B cell (primary cell): ENCODE results near the gene SZT2. TPM values are rescaled to one million over a fixed set of nuclear protein-coding genes. Genes with fewer than 3 reads are reported as not detected.

Source experiments
- ATAC-seq: fragments of 200-7000 bp; cut with Tn5 transposase; one replicate; pipeline ENCODE4 v1.10.0; 2021; ENCODE audit warnings: low read depth, mild to moderate bottlenecking, moderate number of reproducible peaks, moderate library complexity
- CTCF ChIA-PET: fragments of 350-600 bp; sonication (Branson Sonifier 250); formaldehyde crosslinking; loops from one replicate; lab custom pipeline; 2021; ENCODE audit warnings: antibody characterized with exemption, inconsistent platforms; lab: Charles Lee
- POLR2A ChIA-PET: fragments of 350-600 bp; sonication (Branson Sonifier 250); formaldehyde crosslinking; loops from one replicate; lab custom pipeline; 2021; ENCODE audit warnings: antibody characterized with exemption; lab: Charles Lee
- DNase-seq: peaks from one replicate; pipeline ENCODE4 v3.0.0; 2013
- H2AFZ ChIP-seq: 2 replicates; pipeline ENCODE4 v1.6.1; 2012; ENCODE audit warnings: mild to moderate bottlenecking, low read depth, low read length; ENCODE audit not compliant: insufficient read depth, poor library complexity, severe bottlenecking
- H3K27ac ChIP-seq, 2 donors: 1 replicate in 1 of 2; 2 replicates in 1 of 2; pipeline ENCODE4 v1.5.1; 2012 to 2013; ENCODE audit warnings: low read length in 2 of 2, mild to moderate bottlenecking in 2 of 2, moderate library complexity in 1 of 2
- H3K27me3 ChIP-seq, 4 experiments: fragments of 200-600 bp in 1 of 4; sonication (generic) in 1 of 4; replicated peaks in 1 of 4; 1 replicate in 2 of 4; 2 replicates in 2 of 4; pipeline versions ENCODE4 v1.6.1 to v1.7.0; 2013 to 2016; ENCODE audit warnings: low read length in 3 of 4, mild to moderate bottlenecking in 2 of 4, mixed read lengths in 1 of 4, moderate library complexity in 1 of 4; ENCODE audit not compliant: insufficient read depth in 4 of 4, control insufficient read depth in 3 of 4; ENCODE audit errors: control extremely low read depth in 1 of 4
- H3K36me3 ChIP-seq, 2 experiments: replicated peaks in 1 of 2; 1 replicate in 1 of 2; 2 replicates in 1 of 2; pipeline versions ENCODE4 v1.6.1 to v1.7.1; 2013; ENCODE audit warnings: low read length in 1 of 2; ENCODE audit not compliant: insufficient read depth in 2 of 2, control insufficient read depth in 1 of 2; ENCODE audit errors: control extremely low read depth in 1 of 2, extremely low read depth in 1 of 2
- H3K4me1 ChIP-seq, 2 donors: fragments of 200-600 bp in 1 of 2; sonication (generic) in 1 of 2; 1 replicate in 1 of 2; 2 replicates in 1 of 2; pipeline versions ENCODE4 v1.5.1 to v1.6.1; 2013 to 2017; ENCODE audit warnings: low read length in 2 of 2; ENCODE audit not compliant: control insufficient read depth in 2 of 2, insufficient read depth in 2 of 2
- H3K4me2 ChIP-seq: replicated peaks from 2 replicates; pipeline ENCODE3; 2012; ENCODE audit warnings: mild to moderate bottlenecking, low read depth, low read length; ENCODE audit not compliant: poor library complexity, severe bottlenecking
- H3K4me3 ChIP-seq, 5 experiments: fragments of 200-600 bp in 1 of 5; sonication (generic) in 1 of 5; 1 replicate in 3 of 5; 2 replicates in 2 of 5; pipeline versions ENCODE4 v1.5.1 to v1.7.0; 2011 to 2016; ENCODE audit warnings: low read length in 4 of 5, mild to moderate bottlenecking in 4 of 5, low read depth in 2 of 5, control low read depth in 1 of 5, moderate library complexity in 1 of 5; ENCODE audit not compliant: insufficient read depth in 1 of 5; ENCODE audit errors: control extremely low read depth in 1 of 5, extremely low read depth in 1 of 5
- H3K79me2 ChIP-seq: fragments of 200-600 bp; sonication (generic); one replicate; pipeline ENCODE4 v1.6.0; 2016; ENCODE audit warnings: low read length; ENCODE audit not compliant: control insufficient read depth, insufficient read depth
- H3K9ac ChIP-seq: fragments of 200-600 bp; sonication (generic); 2 replicates; pipeline ENCODE4 v1.6.1; 2017; ENCODE audit warnings: mild to moderate bottlenecking, low read length, moderate library complexity
- H3K9me3 ChIP-seq, 3 donors: one replicate each; pipeline versions ENCODE4 v1.6.1 to v1.7.1; 2013; ENCODE audit warnings: low read length in 2 of 3; ENCODE audit not compliant: control insufficient read depth in 2 of 3, insufficient read depth in 1 of 3; ENCODE audit errors: control extremely low read depth in 1 of 3
- H4K20me1 ChIP-seq: 2 replicates; pipeline ENCODE4 v1.6.0; 2012; ENCODE audit warnings: mild to moderate bottlenecking, low read length; ENCODE audit not compliant: insufficient read depth, control insufficient read depth, poor library complexity, severe bottlenecking
- H3K27ac Mint-ChIP-seq: one replicate; pipeline ENCODE4 v1.8.0; 2021; ENCODE audit warnings: mixed read lengths
- H3K27me3 Mint-ChIP-seq: one replicate; pipeline ENCODE4 v1.8.0; 2021; ENCODE audit warnings: mixed read lengths
- H3K4me1 Mint-ChIP-seq: one replicate; pipeline ENCODE4 v1.8.0; 2021; ENCODE audit warnings: mixed read lengths
- H3K4me3 Mint-ChIP-seq: one replicate; pipeline ENCODE4 v1.8.0; 2021; ENCODE audit warnings: mixed read lengths
- H3K9me3 Mint-ChIP-seq: one replicate; pipeline ENCODE4 v1.8.0; 2022; ENCODE audit warnings: mixed read lengths; ENCODE audit not compliant: insufficient read depth
- CTCF ChIP-seq: fragments of 200-600 bp; IDR thresholded peaks from one replicate; pipeline ENCODE4 v1.8.0; 2022; ENCODE audit warnings: antibody characterized with exemption, mild to moderate bottlenecking
- EZH2 ChIP-seq: IDR thresholded peaks from 2 replicates; pipeline ENCODE4 v1.6.1; 2012; ENCODE audit warnings: borderline replicate concordance, low read depth, mild to moderate bottlenecking, moderate library complexity, low read length; ENCODE audit not compliant: insufficient read depth, poor library complexity, severe bottlenecking
- WGBS: methylation state at CpG from one replicate; pipeline ENCODE4 v1.1.5; 2013; ENCODE audit warnings: missing lambda C conversion rate; ENCODE audit not compliant: insufficient coverage; 5-methylcytosine and 5-hydroxymethylcytosine counted together
- intact Hi-C: fragments of 100-400 bp; cut with micrococcal nuclease; formaldehyde crosslinking; loops from one replicate; pipeline ENCODE4 v1.10.0; 2022
- polyA plus RNA-seq: library from polyadenylated mRNA; depleted of rRNA; stranded (reverse); fragments of >200 nt; gene quantifications from 2 replicates; pipeline ENCODE4 v1.2.3, GENCODE V29; 2012
- total RNA-seq, 2 donors: library from RNA; stranded (reverse); fragments of 120-200 nt in 1 of 2; gene quantifications; 1 replicate in 1 of 2; 2 replicates in 1 of 2; pipeline versions ENCODE4 v1.2.3 to v1.2.4, GENCODE V29; 2013 to 2022

Gene SZT2
- total and polyA plus RNA-seq, 2 donors (not counting 1 experiment from before 2014, with no cell fraction given) = 41.4 to 197 TPM

GRCh38 chr1:43438576-43438952, 48.9 kb downstream of the SZT2 start:
- intact Hi-C loops = no loop called here

More at GRCh38 chr1:43438576-43438952, 48.9 kb downstream of the SZT2 start:
- Mint-ChIP-seq H3K4me3 (no peak overlapping the region), H3K27me3 (no peaks in the 10 kb centered on the region), H3K9me3 (no peaks in the 10 kb centered on the region), H3K27ac (no peak overlapping the region), H3K4me1 (no peaks in the 10 kb centered on the region)
- Histone ChIP-seq H3K9ac (no peak overlapping the region), H4K20me1 (no peaks in the 10 kb centered on the region), H3K4me2 (no peak overlapping the region), H3K27me3 (no peaks in the 10 kb centered on the region), H2AFZ (no peak overlapping the region), H3K9me3 (peaks cover 0 to 3% (median 0%) of the 10 kb centered on the region in 3 donors), H3K4me1 (no peaks in the 10 kb centered on the region), H3K4me3 (no peak overlapping the region), H3K27ac (no peak overlapping the region), H3K79me2 (no peaks in the 10 kb centered on the region), H3K36me3 (peaks cover 0 to 74% of the 10 kb centered on the region in 2 experiments)
- no peak for ATAC-seq
- CTCF ChIA-PET = interaction anchor here (0.5 kb wide), 1 partner anchor 675 kb away, joined by 3 read pairs; no protein-coding TSS in a partner anchor
- 97% methylated on average over 8 of the region's 8 CpGs for WGBS
- TF ChIP-seq CTCF = no peak
- no peak for TF ChIP-seq EZH2
- no peak for DNase-seq
- POLR2A ChIA-PET = no interaction called here
